ENCODE results near the gene OTOR. TPM values are rescaled to one million over a fixed set of nuclear protein-coding genes. Genes with fewer than 3 reads are reported as not detected.

The OTOR gene
- total RNA-seq, 1 donor from 2014 or later: not detected

DNA sequence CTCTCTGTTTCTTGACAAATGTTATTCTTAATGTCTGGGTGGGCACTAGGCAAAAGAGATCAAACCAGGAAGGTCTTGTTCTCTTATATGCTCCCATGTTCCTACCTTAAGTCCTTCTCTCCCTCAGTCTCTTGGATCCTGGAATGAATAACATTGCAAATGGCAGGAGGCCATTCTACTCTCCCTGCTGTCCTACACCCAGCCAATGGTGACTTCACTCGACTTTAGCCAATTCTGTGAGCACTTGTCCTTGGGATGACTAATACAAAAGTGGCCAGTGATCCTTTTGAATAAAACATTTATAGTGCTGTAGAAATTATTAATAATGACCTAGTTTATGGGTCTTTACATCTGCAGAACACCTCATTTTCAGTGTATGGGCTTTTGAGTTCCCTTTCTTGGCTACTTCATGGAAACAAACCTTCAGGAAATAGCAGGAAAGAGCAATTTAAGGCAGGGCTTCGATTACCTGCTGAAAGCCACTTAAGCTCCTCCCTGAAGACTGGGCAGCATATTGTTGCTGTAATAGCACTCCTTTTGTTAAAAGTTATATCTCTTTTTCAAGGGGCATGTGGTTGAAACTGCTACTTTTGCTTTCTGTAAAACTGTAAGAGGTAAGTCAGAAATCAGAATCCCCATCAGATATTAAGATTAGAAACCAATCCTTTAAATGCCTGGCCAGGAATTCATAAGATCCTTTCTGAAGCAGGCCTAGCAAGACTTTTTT lies 10.5 kb downstream of the OTOR start:
- intact Hi-C loops (cut with micrococcal nuclease): no loop called here
- H3K27ac Mint-ChIP-seq: no peak overlapping the region
- no peaks in the 10 kb centered on the region for H3K36me3 Mint-ChIP-seq (ENCODE audit: low read depth)
- H3K4me3 Mint-ChIP-seq: no peak overlapping the region
- no peaks in the 10 kb centered on the region for H3K9me3 Mint-ChIP-seq
- H3K4me1 Mint-ChIP-seq (ENCODE audit: low read depth): no peaks in the 10 kb centered on the region
- DNase-seq (ENCODE audit: low spot score): no peak
- peaks cover 6% of the 10 kb centered on the region for H3K27me3 Mint-ChIP-seq (ENCODE audit: insufficient read depth)

GRCh38 chr20:16759181-16759563 lies 11.0 kb downstream of the OTOR start:
- Mint-ChIP-seq H3K36me3 (ENCODE audit: low read depth) (no peaks in the 10 kb centered on the region), H3K27ac (no peak overlapping the region), H3K4me3 (no peak overlapping the region), H3K27me3 (ENCODE audit: insufficient read depth) (peaks cover 6% of the 10 kb centered on the region), H3K4me1 (ENCODE audit: low read depth) (no peaks in the 10 kb centered on the region), H3K9me3 (no peaks in the 10 kb centered on the region)
- intact Hi-C loops (cut with micrococcal nuclease): no loop called here
- no peak for DNase-seq (ENCODE audit: low spot score)

DNA sequence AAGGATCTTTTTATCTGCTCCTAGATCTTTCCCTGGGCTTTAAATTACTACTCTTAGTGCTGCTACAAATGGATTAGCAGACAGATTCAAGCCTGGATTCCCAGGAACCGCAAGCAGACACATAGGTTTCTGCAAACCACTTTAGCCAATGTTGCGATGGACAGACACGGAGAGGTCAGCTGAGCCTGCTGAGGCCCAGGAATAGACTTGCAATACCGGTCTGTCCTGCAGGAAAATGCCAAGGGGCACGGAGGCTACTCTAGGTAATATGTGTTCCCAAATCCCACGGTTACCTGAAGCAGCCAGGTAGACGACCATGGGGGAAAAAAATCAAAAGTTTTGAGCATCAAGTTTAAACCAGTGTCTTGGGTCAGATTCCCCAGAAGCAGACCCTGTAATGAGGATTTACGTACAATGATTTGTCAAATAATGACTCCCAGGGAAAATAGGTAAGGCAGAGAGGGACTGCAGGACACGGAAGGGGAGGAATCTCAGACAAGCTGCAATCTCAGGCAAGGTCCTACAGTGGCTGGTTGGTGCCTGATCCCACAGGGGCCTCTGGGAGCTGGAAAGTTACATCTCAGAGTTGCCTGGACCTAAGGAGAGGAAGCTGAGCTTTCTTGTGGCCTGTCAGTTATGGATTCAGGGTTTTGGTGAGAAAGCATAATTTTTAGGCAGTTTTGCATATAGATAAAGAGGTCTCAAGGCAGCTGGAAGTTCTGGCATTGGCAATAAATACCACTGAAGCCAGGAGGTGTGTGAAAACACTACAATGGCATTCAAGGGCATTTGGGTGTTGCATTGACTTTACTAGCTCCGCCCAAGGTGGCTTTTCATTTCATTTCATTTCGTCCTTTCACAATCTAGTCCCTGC lies 12.5 kb downstream of the OTOR start:
- intact Hi-C loops (cut with micrococcal nuclease): loop anchor here (1.0 to 10.0 kb wide), 3 partner anchors 59 to 1056 kb away; no protein-coding TSS in a partner anchor
- Mint-ChIP-seq H3K27ac (no peak overlapping the region), H3K36me3 (ENCODE audit: low read depth) (no peaks in the 10 kb centered on the region), H3K9me3 (no peaks in the 10 kb centered on the region), H3K27me3 (ENCODE audit: insufficient read depth) (peaks cover 7% of the 10 kb centered on the region), H3K4me1 (ENCODE audit: low read depth) (no peaks in the 10 kb centered on the region), H3K4me3 (no peak overlapping the region)
- no peak for DNase-seq (ENCODE audit: low spot score)

DNA sequence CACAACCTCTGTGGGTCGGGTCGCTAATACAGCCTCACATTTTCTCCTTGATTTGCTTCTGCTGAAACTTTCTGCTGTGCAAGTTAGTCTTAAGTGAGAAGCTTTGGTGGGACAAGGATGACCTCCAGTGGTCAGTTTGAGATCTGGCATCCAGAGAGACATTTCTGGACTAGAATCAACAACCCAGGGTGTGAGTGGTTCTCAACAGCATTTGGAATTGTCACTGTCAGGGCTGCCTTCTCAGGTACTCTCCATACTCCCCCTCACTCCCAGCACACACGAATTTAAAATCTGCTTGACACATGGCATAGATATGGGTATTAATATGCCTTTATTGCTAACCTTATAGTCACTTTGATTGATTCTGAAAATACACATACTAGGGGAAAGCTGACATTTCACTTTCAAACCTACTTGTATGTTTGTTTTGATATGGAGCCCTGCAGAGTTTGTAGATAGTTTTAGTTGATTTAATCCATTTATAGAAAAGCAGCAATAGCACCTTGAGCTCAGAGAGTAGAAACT lies 13.2 kb downstream of the OTOR start:
- H3K4me1 Mint-ChIP-seq (ENCODE audit: low read depth): no peaks in the 10 kb centered on the region

GRCh38 chr20:16764560-16764959 lies 16.4 kb downstream of the OTOR start:
- no peaks in the 10 kb centered on the region for H3K4me1 Mint-ChIP-seq (ENCODE audit: low read depth)
- peaks cover 18% of the 10 kb centered on the region for H3K27me3 Mint-ChIP-seq (ENCODE audit: insufficient read depth)
- DNase-seq (ENCODE audit: low spot score): no peak
- H3K36me3 Mint-ChIP-seq (ENCODE audit: low read depth): no peaks in the 10 kb centered on the region
- H3K27ac Mint-ChIP-seq: no peak overlapping the region
- intact Hi-C loops (cut with micrococcal nuclease): loop anchor here (10.0 kb wide), 1 partner anchor 1060 kb away; no protein-coding TSS in a partner anchor
- no peak overlapping the region for H3K4me3 Mint-ChIP-seq
- no peaks in the 10 kb centered on the region for H3K9me3 Mint-ChIP-seq

More for the DNA sequence above, 13.2 kb downstream of the OTOR start:
- H3K36me3 Mint-ChIP-seq (ENCODE audit: low read depth): no peaks in the 10 kb centered on the region
- H3K9me3 Mint-ChIP-seq: no peaks in the 10 kb centered on the region
- no peak overlapping the region for H3K4me3 Mint-ChIP-seq
- peaks cover 14% of the 10 kb centered on the region for H3K27me3 Mint-ChIP-seq (ENCODE audit: insufficient read depth)
- H3K27ac Mint-ChIP-seq: no peak overlapping the region
- intact Hi-C loops (cut with micrococcal nuclease): loop anchor here (1.0 to 10.0 kb wide), 3 partner anchors 60 to 1057 kb away; no protein-coding TSS in a partner anchor
- peak; percentile 14 for DNase-seq (ENCODE audit: low spot score)

- no peaks in the 10 kb centered on the region for H3K4me1 Mint-ChIP-seq (ENCODE audit: low read depth)
- H3K27me3 Mint-ChIP-seq (ENCODE audit: insufficient read depth): peaks cover 8% of the 10 kb centered on the region
- H3K36me3 Mint-ChIP-seq (ENCODE audit: low read depth): no peaks in the 10 kb centered on the region
- no peak for DNase-seq (ENCODE audit: low spot score)
- H3K4me3 Mint-ChIP-seq: no peak overlapping the region
- no peak overlapping the region for H3K27ac Mint-ChIP-seq
- no peaks in the 10 kb centered on the region for H3K9me3 Mint-ChIP-seq
- intact Hi-C loops (cut with micrococcal nuclease): no loop called here
These were observed 23.1 kb downstream of the OTOR start for GRCh38 chr20:16771213-16771612.

GRCh38 chr20:16775961-16776360 lies 27.8 kb downstream of the OTOR start:
- Mint-ChIP-seq H3K27me3 (ENCODE audit: insufficient read depth) (no peaks in the 10 kb centered on the region), H3K9me3 (no peaks in the 10 kb centered on the region), H3K36me3 (ENCODE audit: low read depth) (no peaks in the 10 kb centered on the region), H3K27ac (no peak overlapping the region), H3K4me3 (no peak overlapping the region), H3K4me1 (ENCODE audit: low read depth) (no peaks in the 10 kb centered on the region)
- DNase-seq (ENCODE audit: low spot score): no peak
- intact Hi-C loops (cut with micrococcal nuclease): no loop called here

GRCh38 chr20:16777126-16777525 lies 29.0 kb downstream of the OTOR start:
- Mint-ChIP-seq H3K4me1 (ENCODE audit: low read depth) (no peaks in the 10 kb centered on the region), H3K27me3 (ENCODE audit: insufficient read depth) (no peaks in the 10 kb centered on the region), H3K9me3 (no peaks in the 10 kb centered on the region), H3K36me3 (ENCODE audit: low read depth) (no peaks in the 10 kb centered on the region), H3K27ac (no peak overlapping the region), H3K4me3 (no peak overlapping the region)
- DNase-seq (ENCODE audit: low spot score): no peak
- intact Hi-C loops (cut with micrococcal nuclease): no loop called here

DNA sequence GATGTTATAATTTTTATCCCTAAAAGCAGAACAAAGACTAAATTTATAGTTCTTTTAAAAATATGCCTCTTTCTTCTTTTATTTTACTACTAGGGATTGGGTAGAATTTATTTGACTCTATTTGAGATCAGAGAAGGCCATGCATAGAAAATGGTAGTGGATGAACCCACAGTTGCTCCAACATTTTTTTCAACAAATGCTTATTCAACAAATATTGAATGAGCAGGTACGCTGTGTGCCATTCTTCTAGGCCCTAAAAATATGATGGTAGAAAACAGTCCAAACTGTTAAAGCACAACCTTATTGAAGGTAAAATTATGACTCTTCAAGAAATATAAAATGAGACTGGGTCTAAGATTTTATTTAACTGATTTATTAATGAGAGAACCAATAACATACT lies 30.0 kb downstream of the OTOR start:
- Mint-ChIP-seq H3K4me1 (ENCODE audit: low read depth) (no peaks in the 10 kb centered on the region), H3K9me3 (no peaks in the 10 kb centered on the region), H3K27ac (no peak overlapping the region), H3K36me3 (ENCODE audit: low read depth) (no peaks in the 10 kb centered on the region), H3K27me3 (ENCODE audit: insufficient read depth) (no peaks in the 10 kb centered on the region), H3K4me3 (no peak overlapping the region)
- no peak for DNase-seq (ENCODE audit: low spot score)
- intact Hi-C loops (cut with micrococcal nuclease): no loop called here

GRCh38 chr20:16781496-16781895 lies 33.3 kb downstream of the OTOR start:
- H3K27ac Mint-ChIP-seq: no peak overlapping the region
- no peaks in the 10 kb centered on the region for H3K4me1 Mint-ChIP-seq (ENCODE audit: low read depth)
- no peaks in the 10 kb centered on the region for H3K27me3 Mint-ChIP-seq (ENCODE audit: insufficient read depth)
- no peaks in the 10 kb centered on the region for H3K36me3 Mint-ChIP-seq (ENCODE audit: low read depth)
- no peaks in the 10 kb centered on the region for H3K9me3 Mint-ChIP-seq
- intact Hi-C loops (cut with micrococcal nuclease): no loop called here
- H3K4me3 Mint-ChIP-seq: no peak overlapping the region
- no peak for DNase-seq (ENCODE audit: low spot score)

DNA sequence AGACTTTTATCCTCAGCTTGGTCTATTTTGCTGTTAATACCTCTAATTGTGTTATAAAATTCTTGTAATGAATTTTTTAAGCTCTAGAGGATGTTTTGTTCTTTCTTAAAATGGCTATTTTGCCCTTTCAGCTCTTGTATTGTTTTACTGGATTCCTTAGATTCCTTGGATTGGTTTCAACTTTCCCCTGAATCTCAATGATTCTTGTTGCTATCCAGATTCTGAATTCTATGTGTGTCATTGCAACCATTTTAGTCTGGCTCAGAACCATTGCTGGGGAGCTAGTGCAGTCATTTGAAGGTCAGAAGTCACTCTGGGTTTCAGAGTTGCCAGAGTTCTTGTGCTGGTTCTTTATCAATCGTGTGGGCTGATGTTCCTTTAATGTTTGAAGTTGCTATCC lies 37.1 kb downstream of the OTOR start:
- Mint-ChIP-seq H3K27me3 (ENCODE audit: insufficient read depth) (no peaks in the 10 kb centered on the region), H3K4me3 (no peak overlapping the region), H3K36me3 (ENCODE audit: low read depth) (no peaks in the 10 kb centered on the region), H3K4me1 (ENCODE audit: low read depth) (no peaks in the 10 kb centered on the region), H3K9me3 (no peaks in the 10 kb centered on the region), H3K27ac (no peak overlapping the region)
- DNase-seq (ENCODE audit: low spot score): no peak
- intact Hi-C loops (cut with micrococcal nuclease): no loop called here
